ENCODE results near the gene CCDC7. TPM values are rescaled to one million over a fixed set of nuclear protein-coding genes. Genes with fewer than 3 reads are reported as not detected.
"Not testable (repeated sequence)": the region's sequence is repeated elsewhere in the genome, so short reads cannot be mapped to it uniquely, and the experiment has no call there.

The CCDC7 gene
- total RNA-seq, 4 donors from 2014 or later: 34.1 to 114 (median 93.6) TPM

- Histone ChIP-seq H3K27me3 (no peaks in the 10 kb centered on the region), H3K27ac (no peak overlapping the region), H3K4me3 (no peak overlapping the region), H3K36me3 (no peaks in the 10 kb centered on the region), H3K4me1 (no peaks in the 10 kb centered on the region), H3K9me3 (no peaks in the 10 kb centered on the region)
- no peak for TF ChIP-seq POLR2A (IDR thresholded peaks at IDR 0.05)
- no peak for TF ChIP-seq CTCF (IDR thresholded peaks at IDR 0.05)
- DNase-seq: no peak
- intact Hi-C loops (cut with DNase I; ENCODE audit: low total_unique reads): no loop called here
Observed at GRCh38 chr10:32501906-32502305, 56.0 kb downstream of the CCDC7 start.

GRCh38 chr10:32505762-32506420 lies 60.0 kb downstream of the CCDC7 start:
- H3K4me3 ChIP-seq; H3K4me1 ChIP-seq; H3K36me3 ChIP-seq; DNase-seq; H3K27ac ChIP-seq; H3K9me3 ChIP-seq; H3K27me3 ChIP-seq; intact Hi-C loops (cut with DNase I; ENCODE audit: low total_unique reads): not testable (repeated sequence)

- no peak for DNase-seq
- TF ChIP-seq POLR2A (IDR thresholded peaks at IDR 0.05) (no peak), CTCF (IDR thresholded peaks at IDR 0.05) (no peak)
- H3K27me3 ChIP-seq: no peaks in the 10 kb centered on the region
- no peaks in the 10 kb centered on the region for H3K36me3 ChIP-seq
- no peaks in the 10 kb centered on the region for H3K9me3 ChIP-seq
- H3K27ac ChIP-seq: no peak overlapping the region
- H3K4me1 ChIP-seq: no peaks in the 10 kb centered on the region
- intact Hi-C loops (cut with DNase I; ENCODE audit: low total_unique reads): no loop called here
- H3K4me3 ChIP-seq: no peak overlapping the region
Observed at GRCh38 chr10:32511599-32511998, 65.7 kb downstream of the CCDC7 start.

GRCh38 chr10:32516567-32517495 lies 70.9 kb downstream of the CCDC7 start:
- Histone ChIP-seq H3K36me3 (no peaks in the 10 kb centered on the region), H3K9me3 (peaks cover 0 to 9% of the 10 kb centered on the region in 2 donors), H3K4me1 (no peaks in the 10 kb centered on the region), H3K27me3 (no peaks in the 10 kb centered on the region), H3K27ac (no peak overlapping the region), H3K4me3 (no peak overlapping the region)
- TF ChIP-seq POLR2A (IDR thresholded peaks at IDR 0.05) (no peak), CTCF (IDR thresholded peaks at IDR 0.05) (no peak)
- intact Hi-C loops (cut with DNase I; ENCODE audit: low total_unique reads): no loop called here
- DNase-seq: no peak

GRCh38 chr10:32530231-32530630 lies 84.3 kb downstream of the CCDC7 start:
- intact Hi-C loops (cut with DNase I; ENCODE audit: low total_unique reads): no loop called here

More at GRCh38 chr10:32530231-32530630, 84.3 kb downstream of the CCDC7 start:
- no peak for DNase-seq
- H3K4me3 ChIP-seq: no peak overlapping the region
- no peaks in the 10 kb centered on the region for H3K27me3 ChIP-seq
- no peaks in the 10 kb centered on the region for H3K36me3 ChIP-seq
- H3K9me3 ChIP-seq: no peaks in the 10 kb centered on the region
- no peaks in the 10 kb centered on the region for H3K4me1 ChIP-seq
- TF ChIP-seq POLR2A (IDR thresholded peaks at IDR 0.05): no peak
- no peak for TF ChIP-seq CTCF (IDR thresholded peaks at IDR 0.05)
- H3K27ac ChIP-seq: no peak overlapping the region
